Activated CD8-positive, alpha-beta memory T cell treated with anti-CD3 and anti-CD28 coated beads, Interleukin-2, amount 10 ng/mL, durations not matched to agents 7 days and 5 days (primary cell): ENCODE data around the gene MRPL39. TPM values are rescaled to one million over a fixed set of nuclear protein-coding genes. Genes with fewer than 3 reads are reported as not detected.

Experiments used
- ATAC-seq: fragments of 150-1000 bp; cut with Tn5 transposase; one replicate; pipeline ENCODE4 v1.10.0; 2021; ENCODE audit warnings: moderate library complexity
- CTCF ChIA-PET: fragments of 350-600 bp; sonication (Branson Sonifier 250); formaldehyde crosslinking; loops from one replicate; lab custom pipeline; 2021; ENCODE audit warnings: antibody characterized with exemption; lab: Charles Lee
- DNase-seq: peaks from one replicate; pipeline ENCODE4 v3.0.0-alpha.2; 2020
- H3K27ac Mint-ChIP-seq: one replicate; pipeline ENCODE4 v1.8.0; 2021; ENCODE audit warnings: mild to moderate bottlenecking, mixed read lengths
- H3K27me3 Mint-ChIP-seq: one replicate; pipeline ENCODE4 v1.8.0; 2021; ENCODE audit warnings: mixed read lengths
- H3K36me3 Mint-ChIP-seq: one replicate; pipeline ENCODE4 v1.8.0; 2021; ENCODE audit warnings: mild to moderate bottlenecking, mixed read lengths
- H3K4me1 Mint-ChIP-seq: one replicate; pipeline ENCODE4 v1.8.0; 2021; ENCODE audit warnings: mixed read lengths
- H3K4me3 Mint-ChIP-seq: one replicate; pipeline ENCODE4 v1.8.0; 2021; ENCODE audit warnings: mild to moderate bottlenecking, moderate library complexity, mixed read lengths
- H3K9me3 Mint-ChIP-seq: one replicate; pipeline ENCODE4 v1.8.0; 2022; ENCODE audit warnings: low read depth, mixed read lengths
- total RNA-seq, 2 experiments: library from RNA; stranded (reverse); gene quantifications; one replicate each; pipeline ENCODE4 v1.2.3, GENCODE V29; 2021

The MRPL39 gene
- total RNA-seq, 2 experiments from 2014 or later: 43.5 to 44.8 TPM

DNA sequence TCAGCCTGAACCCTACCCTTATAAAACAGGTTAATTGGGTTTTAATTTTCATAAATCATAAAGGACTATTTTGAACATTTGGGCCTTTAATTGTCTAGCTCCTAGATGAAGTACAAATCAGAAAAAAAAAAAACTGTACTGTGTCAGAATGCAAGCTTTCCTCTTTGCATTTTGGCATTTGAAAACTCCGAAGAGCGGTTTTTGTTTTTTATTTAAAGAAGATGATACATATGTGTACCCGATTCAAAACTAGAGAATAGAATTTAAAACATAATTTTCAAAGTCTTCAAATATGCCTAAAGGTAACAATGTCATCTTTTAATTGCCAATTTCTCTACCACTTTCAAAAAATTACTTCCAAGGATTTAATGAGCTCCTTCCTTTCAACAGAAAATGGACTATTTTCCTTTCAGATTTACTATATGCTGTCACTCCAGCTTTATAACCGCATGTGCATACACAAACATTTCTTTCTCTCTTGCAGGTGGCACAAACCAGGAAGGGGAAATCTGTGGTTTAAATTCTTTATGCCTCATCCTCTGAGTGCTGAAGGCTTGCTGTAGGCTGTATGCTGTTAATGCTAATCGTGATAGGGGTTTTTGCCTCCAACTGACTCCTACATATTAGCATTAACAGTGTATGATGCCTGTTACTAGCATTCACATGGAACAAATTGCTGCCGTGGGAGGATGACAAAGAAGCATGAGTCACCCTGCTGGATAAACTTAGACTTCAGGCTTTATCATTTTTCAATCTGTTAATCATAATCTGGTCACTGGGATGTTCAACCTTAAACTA is 33.7 kb downstream of the MRPL39 start:
- DNase-seq: peak; percentile 56
- H3K36me3 Mint-ChIP-seq: peaks cover 71% of the 10 kb centered on the region
- H3K27ac Mint-ChIP-seq: peak overlapping the region; percentile 92
- H3K27me3 Mint-ChIP-seq: no peaks in the 10 kb centered on the region
- peaks cover 77% of the 10 kb centered on the region for H3K4me1 Mint-ChIP-seq
- CTCF ChIA-PET: interaction anchor here (1.4 to 2.1 kb wide), 5 partner anchors 17 to 152 kb away, joined by 3 to 6 read pairs (median 3); no protein-coding TSS in a partner anchor
- ATAC-seq: peak; percentile 65
- peak overlapping the region; percentile 64 for H3K4me3 Mint-ChIP-seq
- no peaks in the 10 kb centered on the region for H3K9me3 Mint-ChIP-seq

DNA sequence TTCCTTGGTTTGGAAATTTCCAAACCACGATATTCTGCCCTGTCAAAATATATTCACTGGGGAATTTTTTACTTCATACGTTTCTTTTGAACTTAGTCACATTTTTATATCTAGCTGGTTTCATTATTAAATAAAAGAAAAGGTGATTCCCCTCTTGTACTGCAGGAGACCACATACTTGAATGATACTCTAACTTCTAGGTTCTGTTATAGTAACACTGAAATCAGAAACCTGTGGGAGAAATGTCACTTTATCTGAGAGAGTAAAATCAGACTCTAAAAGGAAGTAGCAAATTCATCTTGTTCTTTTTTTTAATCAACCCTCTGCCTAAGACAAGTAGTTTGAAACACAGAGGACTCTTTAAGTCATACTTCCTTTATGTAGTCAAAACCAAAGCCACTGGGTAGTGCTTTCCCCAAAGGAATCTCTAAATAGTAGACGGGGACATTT is 34.4 kb downstream of the MRPL39 start:
- CTCF ChIA-PET: interaction anchor here (1.1 to 2.1 kb wide), 6 partner anchors 11 to 151 kb away, joined by 3 to 6 read pairs (median 3); no protein-coding TSS in a partner anchor
- Mint-ChIP-seq H3K27me3 (no peaks in the 10 kb centered on the region), H3K36me3 (peaks cover 70% of the 10 kb centered on the region), H3K4me3 (peak overlapping the region; percentile 64), H3K27ac (peak overlapping the region; percentile 92), H3K9me3 (no peaks in the 10 kb centered on the region), H3K4me1 (peaks cover 76% of the 10 kb centered on the region)
- DNase-seq (no peak), ATAC-seq (peak; percentile 65)

DNA sequence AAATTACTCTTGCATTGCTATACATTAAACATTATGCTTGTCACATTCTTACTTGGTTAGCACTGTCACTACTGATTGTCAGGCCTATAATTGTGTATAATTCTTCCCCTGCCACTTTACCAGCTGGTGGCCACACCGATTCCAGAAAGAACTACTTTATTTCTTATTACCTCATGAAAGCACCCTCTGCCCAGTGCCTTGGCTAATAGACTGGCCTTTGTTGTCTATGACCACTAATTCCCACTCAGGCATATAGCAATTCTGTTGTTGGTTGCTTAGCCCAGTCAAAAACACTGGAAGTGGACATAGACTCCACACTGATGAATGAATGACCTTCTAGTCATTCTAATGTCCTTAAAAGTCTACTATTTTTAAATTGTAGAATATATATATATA is 35.6 kb downstream of the MRPL39 start:
- DNase-seq (no peak), ATAC-seq (no peak)
- CTCF ChIA-PET: interaction anchor here (1.1 to 1.6 kb wide), 4 partner anchors 9 to 175 kb away, joined by 3 to 5 read pairs (median 3); no protein-coding TSS in a partner anchor
- Mint-ChIP-seq H3K4me1 (peaks cover 76% of the 10 kb centered on the region), H3K36me3 (peaks cover 69% of the 10 kb centered on the region), H3K9me3 (no peaks in the 10 kb centered on the region), H3K27me3 (no peaks in the 10 kb centered on the region), H3K4me3 (peak overlapping the region; percentile 52), H3K27ac (peak overlapping the region; percentile 79)

DNA sequence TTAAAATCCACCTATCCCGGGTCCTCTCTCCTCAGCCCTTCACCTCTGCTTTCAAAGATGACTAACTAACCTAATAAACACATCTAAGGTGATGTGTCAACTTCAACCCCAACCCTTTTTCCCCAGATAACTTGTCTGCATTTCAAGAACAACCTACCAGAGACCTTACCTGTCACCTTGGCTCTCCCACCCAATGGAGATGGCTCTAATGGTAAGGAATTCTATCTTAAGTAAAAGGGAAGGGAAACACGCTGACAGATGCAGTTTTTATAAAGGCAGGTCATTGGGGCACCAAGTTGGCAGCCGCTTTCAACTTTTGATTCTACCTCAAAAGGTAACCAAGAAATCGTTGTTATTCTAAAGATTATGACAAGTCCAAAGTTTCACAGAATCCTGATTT is 37.6 kb downstream of the MRPL39 start:
- ATAC-seq (no peak), DNase-seq (no peak)
- H3K36me3 Mint-ChIP-seq: peaks cover 70% of the 10 kb centered on the region
- peak overlapping the region; percentile 51 for H3K4me3 Mint-ChIP-seq
- no peaks in the 10 kb centered on the region for H3K9me3 Mint-ChIP-seq
- CTCF ChIA-PET: no interaction called here
- peak overlapping the region; percentile 76 for H3K27ac Mint-ChIP-seq
- H3K27me3 Mint-ChIP-seq: no peaks in the 10 kb centered on the region
- H3K4me1 Mint-ChIP-seq: peaks cover 77% of the 10 kb centered on the region

DNA sequence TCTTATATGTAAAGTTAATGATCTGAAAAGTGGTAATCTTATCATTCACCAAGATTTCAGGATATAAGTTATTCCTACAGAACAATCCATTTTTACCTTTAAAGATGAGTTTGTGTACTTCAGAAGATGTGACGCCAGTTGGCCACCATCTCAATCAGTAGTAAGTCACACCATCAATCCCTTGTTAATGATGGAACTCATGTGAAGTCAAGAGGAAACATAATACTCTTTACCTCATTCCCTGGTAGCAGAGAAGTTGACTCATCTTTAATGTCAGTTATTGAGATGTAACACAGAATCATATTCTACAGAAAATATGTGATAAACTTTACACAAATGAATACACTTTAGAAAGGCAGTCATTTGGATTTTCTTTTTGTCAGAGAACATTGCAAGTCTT is 38.2 kb downstream of the MRPL39 start:
- H3K27me3 Mint-ChIP-seq: no peaks in the 10 kb centered on the region
- H3K36me3 Mint-ChIP-seq: peaks cover 74% of the 10 kb centered on the region
- ATAC-seq (no peak), DNase-seq (no peak)
- H3K4me3 Mint-ChIP-seq: peak overlapping the region; percentile 51
- peak overlapping the region; percentile 76 for H3K27ac Mint-ChIP-seq
- CTCF ChIA-PET: interaction anchor here (1.3 to 3.2 kb wide), 3 partner anchors 60 to 148 kb away, joined by 5 to 16 read pairs (median 8); no protein-coding TSS in a partner anchor
- no peaks in the 10 kb centered on the region for H3K9me3 Mint-ChIP-seq
- peaks cover 82% of the 10 kb centered on the region for H3K4me1 Mint-ChIP-seq

DNA sequence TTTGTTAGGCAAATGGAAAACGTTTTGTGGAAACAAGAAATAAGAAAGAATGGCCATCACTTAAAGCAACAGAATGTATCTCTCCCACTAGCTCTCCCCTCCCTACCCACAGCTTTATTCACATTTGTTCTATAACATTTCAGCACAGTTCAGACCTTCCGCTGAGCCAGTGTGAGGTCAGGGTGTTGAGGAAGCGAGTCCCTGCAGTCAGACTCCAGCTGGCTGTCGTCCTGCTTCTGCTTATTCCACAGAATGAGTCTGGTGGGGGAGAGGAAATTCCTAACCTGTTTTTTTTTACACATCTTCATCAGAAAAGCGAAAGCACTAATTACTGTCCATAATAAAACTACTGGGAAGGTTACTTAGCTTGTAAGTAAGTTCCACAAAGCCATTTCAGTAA is 39.0 kb downstream of the MRPL39 start:
- H3K27ac Mint-ChIP-seq: peak overlapping the region; percentile 84
- ATAC-seq (no peak), DNase-seq (no peak)
- H3K4me3 Mint-ChIP-seq: peak overlapping the region; percentile 51
- peaks cover 77% of the 10 kb centered on the region for H3K36me3 Mint-ChIP-seq
- H3K4me1 Mint-ChIP-seq: peaks cover 82% of the 10 kb centered on the region
- H3K27me3 Mint-ChIP-seq: no peaks in the 10 kb centered on the region
- CTCF ChIA-PET: interaction anchor here (1.0 to 3.2 kb wide), 4 partner anchors 39 to 147 kb away, joined by 3 to 16 read pairs (median 6); no protein-coding TSS in a partner anchor
- no peaks in the 10 kb centered on the region for H3K9me3 Mint-ChIP-seq

DNA sequence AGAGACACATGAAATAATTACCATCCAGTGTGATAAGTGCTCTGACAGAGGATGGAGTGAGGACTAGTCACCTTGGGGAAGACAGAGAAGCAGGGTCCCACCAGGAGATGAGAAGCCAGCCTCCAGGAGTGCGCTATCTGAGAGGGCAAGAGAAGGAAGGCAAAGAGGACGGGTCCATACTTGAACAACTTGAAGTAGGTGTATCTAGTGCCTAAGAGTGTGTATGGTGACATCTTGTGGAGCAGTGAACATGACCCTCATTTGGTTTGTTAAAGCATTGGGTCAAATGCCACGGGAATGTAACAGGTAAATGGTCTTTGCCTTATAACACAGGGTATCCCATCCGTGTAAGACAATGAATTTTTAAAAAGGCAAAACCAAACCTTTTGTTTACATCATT is 39.8 kb downstream of the MRPL39 start:
- H3K9me3 Mint-ChIP-seq: no peaks in the 10 kb centered on the region
- H3K4me1 Mint-ChIP-seq: peaks cover 76% of the 10 kb centered on the region
- ATAC-seq: peak; percentile 8
- H3K27ac Mint-ChIP-seq: peak overlapping the region; percentile 84
- H3K27me3 Mint-ChIP-seq: no peaks in the 10 kb centered on the region
- CTCF ChIA-PET: interaction anchor here (1.7 to 3.2 kb wide), 2 partner anchors 144 to 146 kb away, joined by 8 to 16 read pairs; no protein-coding TSS in a partner anchor
- H3K36me3 Mint-ChIP-seq: peaks cover 78% of the 10 kb centered on the region
- no peak for DNase-seq
- peak overlapping the region; percentile 51 for H3K4me3 Mint-ChIP-seq

DNA sequence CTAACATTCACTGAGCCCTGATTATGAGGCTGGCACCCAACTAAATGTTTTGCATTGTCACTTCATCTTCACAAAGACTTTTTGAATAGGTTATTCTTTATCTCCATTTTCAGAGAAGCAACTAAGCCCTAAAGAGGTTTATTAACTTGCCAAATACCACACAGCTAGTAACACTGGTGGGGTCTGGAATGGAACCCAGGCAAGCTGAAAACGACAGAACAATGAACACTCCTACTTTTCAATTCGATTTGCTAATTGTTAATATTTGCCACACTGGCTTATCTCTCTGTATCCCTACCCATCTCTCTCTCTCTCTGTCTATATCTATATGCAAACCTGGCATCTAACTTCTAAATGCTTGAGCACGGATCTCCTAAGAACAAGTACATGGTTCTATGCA is 40.6 kb downstream of the MRPL39 start:
- Mint-ChIP-seq H3K4me1 (peaks cover 72% of the 10 kb centered on the region), H3K4me3 (peak overlapping the region; percentile 93), H3K27me3 (no peaks in the 10 kb centered on the region), H3K9me3 (no peaks in the 10 kb centered on the region), H3K27ac (peak overlapping the region; percentile 84), H3K36me3 (peaks cover 78% of the 10 kb centered on the region)
- ATAC-seq (no peak), DNase-seq (no peak)
- CTCF ChIA-PET: interaction anchor here (3.2 kb wide), 1 partner anchor 143 kb away, joined by 16 read pairs; no protein-coding TSS in a partner anchor

DNA sequence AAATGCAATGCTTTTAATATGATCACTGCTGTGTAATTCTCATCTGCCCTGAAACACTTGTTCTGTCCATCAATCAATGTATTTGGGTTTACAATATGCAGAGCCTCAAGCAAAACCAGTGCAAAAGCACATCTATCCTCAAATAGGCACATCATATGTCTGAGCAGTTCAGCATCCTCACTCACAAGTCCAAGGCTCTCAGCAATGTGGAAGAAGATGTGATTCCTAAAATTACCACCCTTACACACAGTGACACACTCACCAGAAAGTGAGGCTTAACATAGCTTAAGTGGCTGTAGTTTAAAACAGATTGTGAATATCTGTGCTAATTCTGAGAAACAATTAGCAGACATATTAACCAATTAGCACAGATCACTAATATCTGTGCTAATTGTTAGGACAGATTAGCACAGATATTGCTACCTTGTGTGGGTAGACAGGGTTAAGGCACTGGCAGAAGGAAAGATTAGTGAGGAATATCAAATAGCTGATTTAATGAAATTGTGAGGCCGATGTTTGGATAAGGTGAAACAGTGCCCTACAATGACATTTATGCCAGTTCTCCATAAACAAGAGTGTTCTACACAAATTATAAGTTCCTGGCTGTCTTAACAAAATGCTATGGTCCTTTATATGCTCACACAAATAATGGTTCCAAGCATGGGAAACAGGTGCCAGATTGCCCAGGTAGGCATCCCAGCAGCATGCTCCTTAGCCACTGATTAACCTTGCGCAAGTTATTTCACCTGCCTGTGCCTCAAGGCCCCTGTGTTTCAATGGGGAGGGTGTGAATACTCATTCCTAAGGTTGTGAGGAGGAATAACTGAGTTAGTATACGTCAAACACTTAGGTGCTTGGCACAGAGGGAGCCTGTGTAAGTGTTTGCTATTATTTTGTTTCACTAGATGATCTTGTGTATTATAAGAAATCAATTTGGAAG is 41.7 kb downstream of the MRPL39 start:
- peak overlapping the region; percentile 95 for H3K27ac Mint-ChIP-seq
- no peaks in the 10 kb centered on the region for H3K27me3 Mint-ChIP-seq
- H3K36me3 Mint-ChIP-seq: peaks cover 68% of the 10 kb centered on the region
- CTCF ChIA-PET: interaction anchor here (1.4 to 2.0 kb wide), 5 partner anchors 24 to 144 kb away, joined by 3 to 5 read pairs (median 4); no protein-coding TSS in a partner anchor
- H3K4me3 Mint-ChIP-seq: peak overlapping the region; percentile 93
- no peaks in the 10 kb centered on the region for H3K9me3 Mint-ChIP-seq
- no peak for DNase-seq
- peaks cover 70% of the 10 kb centered on the region for H3K4me1 Mint-ChIP-seq
- no peak for ATAC-seq

DNA sequence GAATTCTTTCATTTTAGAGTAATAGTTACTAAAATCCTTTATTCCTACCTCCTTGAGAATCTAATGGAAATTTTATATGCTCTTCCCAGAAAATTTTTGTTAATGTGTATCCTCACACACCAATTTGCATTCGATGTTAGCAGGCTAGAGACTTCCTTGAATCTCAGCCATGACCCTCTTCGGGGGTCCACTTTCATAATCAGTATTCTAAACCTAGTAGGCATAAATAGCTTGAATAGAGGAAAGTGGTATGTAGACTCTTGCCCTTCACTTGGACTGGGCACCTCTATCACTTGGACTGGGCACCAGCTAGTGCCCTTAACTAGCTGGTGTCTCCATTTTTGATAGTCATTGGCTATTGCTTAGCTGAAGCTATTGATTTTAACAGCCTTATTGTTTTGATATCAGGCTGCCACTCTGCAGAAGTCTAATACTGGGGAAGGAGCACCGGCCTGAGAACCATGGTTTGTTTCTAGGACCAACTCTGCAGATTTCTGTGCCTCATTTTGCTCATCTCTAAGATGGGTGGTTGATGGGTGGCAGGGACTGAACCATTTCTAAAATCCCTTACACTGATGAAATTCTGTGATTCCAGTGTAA is 42.8 kb downstream of the MRPL39 start:
- Mint-ChIP-seq H3K4me3 (peak overlapping the region; percentile 93), H3K4me1 (peaks cover 72% of the 10 kb centered on the region), H3K27me3 (no peaks in the 10 kb centered on the region), H3K27ac (peak overlapping the region; percentile 95), H3K36me3 (peaks cover 62% of the 10 kb centered on the region), H3K9me3 (no peaks in the 10 kb centered on the region)
- DNase-seq: no peak
- no peak for ATAC-seq
- CTCF ChIA-PET: interaction anchor here (0.9 to 2.0 kb wide), 6 partner anchors 25 to 143 kb away, joined by 3 to 5 read pairs (median 4); no protein-coding TSS in a partner anchor

DNA sequence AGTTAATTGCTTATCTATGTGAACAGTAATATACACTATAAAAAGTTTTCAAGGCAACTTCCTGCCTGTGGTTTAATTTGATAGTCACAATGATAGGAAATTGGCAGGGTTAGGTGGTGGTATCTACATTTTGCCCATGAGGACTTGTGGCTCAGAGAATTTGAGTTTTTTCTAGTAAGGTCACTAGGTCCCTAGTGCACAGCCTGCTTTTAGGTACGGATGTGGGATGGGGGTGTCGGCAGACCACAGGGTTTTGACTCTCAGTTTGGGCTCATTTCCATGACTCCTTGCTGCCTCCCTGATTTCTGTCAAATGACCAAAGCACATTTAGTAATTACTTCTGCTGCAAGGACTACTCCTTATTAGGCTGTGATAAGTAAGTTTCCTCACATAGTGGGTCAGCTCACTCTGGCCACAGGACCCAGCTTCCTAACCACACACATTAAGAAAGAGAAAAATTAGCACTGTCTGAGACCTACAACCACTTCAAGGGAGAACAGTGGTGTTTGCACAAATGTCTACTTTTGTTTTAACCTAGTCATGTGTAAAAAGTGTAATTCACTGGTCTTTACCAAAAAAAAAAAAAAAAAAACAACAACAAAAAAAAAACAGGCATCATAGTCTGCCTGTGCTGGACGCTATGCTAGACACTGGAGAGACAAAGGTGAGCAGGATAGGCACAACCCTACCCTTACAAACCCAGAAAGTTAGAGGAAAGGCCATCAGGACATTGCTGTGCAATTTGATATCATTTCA is 43.7 kb downstream of the MRPL39 start:
- peak overlapping the region; percentile 93 for H3K4me3 Mint-ChIP-seq
- peak overlapping the region; percentile 95 for H3K27ac Mint-ChIP-seq
- H3K36me3 Mint-ChIP-seq: peaks cover 63% of the 10 kb centered on the region
- ATAC-seq (peak; percentile 31), DNase-seq (peak; percentile 85)
- H3K9me3 Mint-ChIP-seq: no peaks in the 10 kb centered on the region
- peaks cover 72% of the 10 kb centered on the region for H3K4me1 Mint-ChIP-seq
- CTCF ChIA-PET: interaction anchor here (1.1 to 2.0 kb wide), 6 partner anchors 8 to 142 kb away, joined by 3 to 9 read pairs (median 4); no protein-coding TSS in a partner anchor
- H3K27me3 Mint-ChIP-seq: no peaks in the 10 kb centered on the region

DNA sequence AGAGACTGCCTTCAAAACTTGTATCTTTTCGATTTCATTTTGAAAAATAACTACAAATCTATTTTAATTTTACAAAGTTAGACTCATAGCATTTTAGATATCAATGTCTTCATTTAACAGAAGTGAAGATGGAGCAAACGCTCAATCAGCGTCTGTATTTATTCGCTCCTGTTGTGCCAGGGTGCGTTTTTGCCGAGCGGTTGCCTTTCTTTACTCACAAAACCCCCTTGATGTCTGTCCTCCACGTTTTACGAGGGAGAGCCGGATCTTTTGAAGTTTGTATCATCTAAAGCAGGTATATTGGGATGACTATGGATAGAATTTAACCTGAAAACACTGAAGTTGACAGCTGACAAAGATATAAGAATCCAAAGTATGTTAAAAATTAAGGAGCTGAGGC is 44.6 kb downstream of the MRPL39 start:
- Mint-ChIP-seq H3K4me3 (peak overlapping the region; percentile 93), H3K27me3 (no peaks in the 10 kb centered on the region), H3K36me3 (peaks cover 56% of the 10 kb centered on the region), H3K27ac (peak overlapping the region; percentile 95), H3K4me1 (peaks cover 65% of the 10 kb centered on the region), H3K9me3 (no peaks in the 10 kb centered on the region)
- ATAC-seq: no peak
- DNase-seq: no peak
- CTCF ChIA-PET: interaction anchor here (0.9 to 2.0 kb wide), 7 partner anchors 8 to 141 kb away, joined by 3 to 9 read pairs (median 5); no protein-coding TSS in a partner anchor
